Measurements from ENCODE around the gene MTFP1.

DNA sequence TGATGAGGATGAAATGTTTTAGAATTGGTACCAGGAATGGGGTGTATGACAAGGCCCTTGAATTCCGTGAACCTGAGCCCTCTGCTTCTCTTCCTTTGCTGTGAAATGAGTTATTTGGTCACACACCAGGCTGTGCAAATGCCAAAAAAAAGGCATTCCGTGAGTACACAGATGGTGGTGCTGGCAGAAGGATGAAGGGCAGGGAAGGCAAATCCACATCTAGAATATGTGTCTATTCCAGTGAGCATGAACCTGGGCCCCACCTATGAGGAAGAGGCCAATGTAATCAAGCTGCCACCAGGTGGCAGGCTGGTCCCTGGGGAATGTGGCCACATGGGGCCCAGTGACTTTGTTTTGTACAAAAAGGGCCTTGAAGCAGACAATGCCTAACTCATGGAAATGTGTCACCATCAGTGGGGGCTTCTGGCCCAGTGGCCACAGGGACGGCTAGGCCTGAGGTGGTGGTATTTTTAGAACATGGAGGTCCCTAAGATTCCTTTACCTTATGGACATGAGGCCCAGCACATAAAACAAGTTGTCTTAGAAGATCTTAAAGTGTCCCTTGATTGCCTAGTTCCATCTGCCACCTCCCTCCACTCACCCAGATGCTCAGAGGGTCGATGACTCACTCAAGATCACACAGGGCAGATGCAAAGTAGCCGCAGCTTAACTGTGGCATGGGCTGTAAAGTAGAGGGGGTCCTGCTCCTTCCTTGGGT is 34.4 kb upstream of the MTFP1 start:
- TF ChIP-seq, protein P1, sequence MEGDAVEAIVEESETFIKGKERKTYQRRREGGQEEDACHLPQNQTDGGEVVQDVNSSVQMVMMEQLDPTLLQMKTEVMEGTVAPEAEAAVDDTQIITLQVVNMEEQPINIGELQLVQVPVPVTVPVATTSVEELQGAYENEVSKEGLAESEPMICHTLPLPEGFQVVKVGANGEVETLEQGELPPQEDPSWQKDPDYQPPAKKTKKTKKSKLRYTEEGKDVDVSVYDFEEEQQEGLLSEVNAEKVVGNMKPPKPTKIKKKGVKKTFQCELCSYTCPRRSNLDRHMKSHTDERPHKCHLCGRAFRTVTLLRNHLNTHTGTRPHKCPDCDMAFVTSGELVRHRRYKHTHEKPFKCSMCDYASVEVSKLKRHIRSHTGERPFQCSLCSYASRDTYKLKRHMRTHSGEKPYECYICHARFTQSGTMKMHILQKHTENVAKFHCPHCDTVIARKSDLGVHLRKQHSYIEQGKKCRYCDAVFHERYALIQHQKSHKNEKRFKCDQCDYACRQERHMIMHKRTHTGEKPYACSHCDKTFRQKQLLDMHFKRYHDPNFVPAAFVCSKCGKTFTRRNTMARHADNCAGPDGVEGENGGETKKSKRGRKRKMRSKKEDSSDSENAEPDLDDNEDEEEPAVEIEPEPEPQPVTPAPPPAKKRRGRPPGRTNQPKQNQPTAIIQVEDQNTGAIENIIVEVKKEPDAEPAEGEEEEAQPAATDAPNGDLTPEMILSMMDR (IDR thresholded peaks at IDR 0.05), result peak; percentile 90
- TF ChIP-seq EZH2 (IDR thresholded peaks at IDR 0.05; ENCODE audit: borderline replicate concordance, insufficient read depth, low read depth, low read length, poor library complexity, severe bottlenecking), result no peak

All from B cell (primary cell).